ENCODE measurements around the gene WNT9B.
"Not testable (repeated sequence)": the region's sequence is repeated elsewhere in the genome, so short reads cannot be mapped to it uniquely, and the experiment has no call there.

Gene WNT9B

GRCh38 chr17:46916623-46917022 lies 65.2 kb downstream of the WNT9B start:
- DNase-seq: no peak

GRCh38 chr17:46917041-46917440 lies 65.7 kb downstream of the WNT9B start:
- no peak for DNase-seq

- no peak for DNase-seq
These were observed 66.1 kb downstream of the WNT9B start for GRCh38 chr17:46917516-46917915.

GRCh38 chr17:46921962-46922361 lies 70.6 kb downstream of the WNT9B start:
- not testable (repeated sequence) for DNase-seq

- no peak for DNase-seq
These were observed 71.1 kb downstream of the WNT9B start for GRCh38 chr17:46922487-46922803.

GRCh38 chr17:46922804-46923635 lies 71.6 kb downstream of the WNT9B start, which contains the start of gene GOSR2:
Gene GOSR2 (plus strand): TSS chr17:46923160. CDS start chr17:46923193, 33 bp downstream.
- DNase-seq: peak; percentile 88 to 89

- DNase-seq: no peak
These were observed 73.9 kb downstream of the WNT9B start for GRCh38 chr17:46925185-46925868.

GRCh38 chr17:46928467-46929261 lies 77.3 kb downstream of the WNT9B start:
- no peak for DNase-seq

GRCh38 chr17:46929413-46929812 lies 78.0 kb downstream of the WNT9B start:
- no peak for DNase-seq

GRCh38 chr17:46930051-46930450 lies 78.7 kb downstream of the WNT9B start:
- DNase-seq: no peak

- DNase-seq: no peak
These were observed 80.2 kb downstream of the WNT9B start for GRCh38 chr17:46931596-46931995.

GRCh38 chr17:46935658-46936266 lies 84.4 kb downstream of the WNT9B start:
- no peak for DNase-seq

All from stimulated activated CD4-positive, alpha-beta T cell treated with anti-CD3 and anti-CD28 coated beads, Interleukin-2, amount 100 ng/mL, for 48 hours (primary cell).